ENCODE results near the gene C5orf52.

The C5orf52 gene

DNA sequence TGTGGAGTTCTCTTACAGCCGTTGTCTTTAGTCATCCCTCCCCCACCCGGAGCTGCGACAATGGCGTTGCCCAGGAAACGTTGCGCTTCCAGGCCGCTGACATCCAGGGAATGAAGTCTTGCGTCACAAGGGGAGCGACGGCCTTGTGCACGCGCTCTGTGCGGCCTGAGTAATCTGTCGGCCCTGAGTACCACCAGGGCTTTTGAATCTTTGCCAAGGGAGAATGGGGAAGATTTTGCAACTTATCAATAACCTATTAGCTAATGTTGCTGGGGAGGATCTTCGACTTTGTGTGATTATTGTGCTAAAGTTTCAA, 19.0 kb upstream of the C5orf52 start, which contains the start of gene SOX30:
SOX30 (minus strand) TSS at position 62 of the 316 bp plus-strand sequence. CDS start 360 bp downstream, outside the sequence.
- peak within 1 kb of the TSS; percentile 50 for H3K4me3 ChIP-seq (ENCODE audit: low read length)
- H3K27ac ChIP-seq (ENCODE audit: low read depth, low read length) = no peak within 1 kb of the TSS
- H3F3A ChIP-seq (ENCODE audit: control insufficient read depth, insufficient read depth) = no peaks in the 10 kb centered on the region
- H3K4me1 ChIP-seq (ENCODE audit: control insufficient read depth, low read length) = peaks cover 29% of the 10 kb centered on the region
- TF ChIP-seq EZH2phosphoT487 (IDR thresholded peaks at IDR 0.05; ENCODE audit: borderline replicate concordance, low read length) = no peak
- TF ChIP-seq, protein P1, sequence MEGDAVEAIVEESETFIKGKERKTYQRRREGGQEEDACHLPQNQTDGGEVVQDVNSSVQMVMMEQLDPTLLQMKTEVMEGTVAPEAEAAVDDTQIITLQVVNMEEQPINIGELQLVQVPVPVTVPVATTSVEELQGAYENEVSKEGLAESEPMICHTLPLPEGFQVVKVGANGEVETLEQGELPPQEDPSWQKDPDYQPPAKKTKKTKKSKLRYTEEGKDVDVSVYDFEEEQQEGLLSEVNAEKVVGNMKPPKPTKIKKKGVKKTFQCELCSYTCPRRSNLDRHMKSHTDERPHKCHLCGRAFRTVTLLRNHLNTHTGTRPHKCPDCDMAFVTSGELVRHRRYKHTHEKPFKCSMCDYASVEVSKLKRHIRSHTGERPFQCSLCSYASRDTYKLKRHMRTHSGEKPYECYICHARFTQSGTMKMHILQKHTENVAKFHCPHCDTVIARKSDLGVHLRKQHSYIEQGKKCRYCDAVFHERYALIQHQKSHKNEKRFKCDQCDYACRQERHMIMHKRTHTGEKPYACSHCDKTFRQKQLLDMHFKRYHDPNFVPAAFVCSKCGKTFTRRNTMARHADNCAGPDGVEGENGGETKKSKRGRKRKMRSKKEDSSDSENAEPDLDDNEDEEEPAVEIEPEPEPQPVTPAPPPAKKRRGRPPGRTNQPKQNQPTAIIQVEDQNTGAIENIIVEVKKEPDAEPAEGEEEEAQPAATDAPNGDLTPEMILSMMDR (IDR thresholded peaks at IDR 0.05; ENCODE audit: low read depth, low read length, poor library complexity, severe bottlenecking) = no peak
- H3K4me2 ChIP-seq (ENCODE audit: low read length) = peak within 1 kb of the TSS; percentile 54
- no peaks in the 10 kb centered on the region for H3K27me3 ChIP-seq (ENCODE audit: control insufficient read depth, low read length)
- no peaks in the 10 kb centered on the region for H3K9me2 ChIP-seq (replicated peaks; ENCODE audit: control insufficient read depth, low read length)
- no peaks in the 10 kb centered on the region for H3K79me2 ChIP-seq (ENCODE audit: control insufficient read depth, low read length)
- no peaks in the 10 kb centered on the region for H4K20me1 ChIP-seq (ENCODE audit: control insufficient read depth, insufficient read depth, low read depth, low read length)
- no peaks in the 10 kb centered on the region for H3K36me3 ChIP-seq (ENCODE audit: control insufficient read depth, low read length)
- H3K9me3 ChIP-seq (ENCODE audit: control insufficient read depth, insufficient read depth, low read length) = peaks cover 24% of the 10 kb centered on the region

DNA sequence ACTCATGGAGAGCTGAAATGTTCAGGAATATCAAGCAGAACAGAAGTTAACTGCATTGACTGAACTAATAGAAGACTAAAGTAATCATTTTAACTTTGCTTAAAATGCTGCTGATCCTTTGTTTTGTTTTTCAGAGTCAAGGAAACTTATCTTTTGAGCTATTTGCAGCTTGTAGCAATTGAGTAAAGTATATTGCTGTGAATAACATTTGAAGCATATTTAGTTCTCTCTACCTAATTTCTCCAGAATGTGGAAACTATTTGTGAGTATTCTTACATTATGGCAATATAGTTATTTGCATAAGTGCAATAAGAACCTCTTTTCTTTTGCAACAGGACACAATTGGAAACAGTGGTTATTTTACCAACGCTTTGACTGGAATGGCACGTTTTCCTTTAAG, 13.8 kb upstream of the C5orf52 start:
- H3K9me3 ChIP-seq (ENCODE audit: control insufficient read depth, insufficient read depth, low read length) = peaks cover 38% of the 10 kb centered on the region
- H3K4me3 ChIP-seq (ENCODE audit: low read length) = no peak overlapping the region
- TF ChIP-seq, protein P1 (IDR thresholded peaks at IDR 0.05; ENCODE audit: low read depth, low read length, poor library complexity, severe bottlenecking) = no peak
- no peak for TF ChIP-seq EZH2phosphoT487 (IDR thresholded peaks at IDR 0.05; ENCODE audit: borderline replicate concordance, low read length)

DNA sequence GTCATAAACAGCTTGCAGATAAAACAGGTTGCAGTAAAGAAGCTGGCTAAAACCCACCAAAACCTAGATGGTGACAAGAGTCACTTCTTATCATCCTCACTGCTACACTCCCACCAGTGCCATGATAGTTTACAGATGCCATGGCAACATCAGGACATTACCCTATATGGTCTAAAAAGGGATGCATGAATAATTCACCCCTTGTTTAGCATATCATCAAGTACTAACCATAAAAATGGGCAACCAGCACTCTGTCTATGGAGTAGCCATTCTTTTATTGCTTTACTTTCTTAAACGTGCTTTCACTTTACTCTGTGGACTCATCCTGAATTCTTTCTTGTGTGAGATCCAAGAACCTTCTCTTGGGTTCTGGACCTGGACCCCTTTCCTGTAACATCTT, 12.4 kb upstream of the C5orf52 start:
- TF ChIP-seq, protein P1 (IDR thresholded peaks at IDR 0.05; ENCODE audit: low read depth, low read length, poor library complexity, severe bottlenecking) = no peak
- TF ChIP-seq EZH2phosphoT487 (IDR thresholded peaks at IDR 0.05; ENCODE audit: borderline replicate concordance, low read length) = no peak
- Histone ChIP-seq H3F3A (ENCODE audit: control insufficient read depth, insufficient read depth) (no peaks in the 10 kb centered on the region), H3K4me3 (ENCODE audit: low read length) (no peak overlapping the region), H3K9me2 (replicated peaks; ENCODE audit: control insufficient read depth, low read length) (no peaks in the 10 kb centered on the region), H3K4me1 (ENCODE audit: control insufficient read depth, low read length) (peaks cover 9% of the 10 kb centered on the region), H3K27me3 (ENCODE audit: control insufficient read depth, low read length) (no peaks in the 10 kb centered on the region), H3K79me2 (ENCODE audit: control insufficient read depth, low read length) (no peaks in the 10 kb centered on the region), H3K27ac (ENCODE audit: low read depth, low read length) (no peak overlapping the region), H3K4me2 (ENCODE audit: low read length) (no peak overlapping the region), H3K9me3 (ENCODE audit: control insufficient read depth, insufficient read depth, low read length) (peaks cover 31% of the 10 kb centered on the region), H4K20me1 (ENCODE audit: control insufficient read depth, insufficient read depth, low read depth, low read length) (no peaks in the 10 kb centered on the region), H3K36me3 (ENCODE audit: control insufficient read depth, low read length) (no peaks in the 10 kb centered on the region)

More for the DNA sequence above, 13.8 kb upstream of the C5orf52 start:
- H3K79me2 ChIP-seq (ENCODE audit: control insufficient read depth, low read length) = no peaks in the 10 kb centered on the region
- no peaks in the 10 kb centered on the region for H3K27me3 ChIP-seq (ENCODE audit: control insufficient read depth, low read length)
- H3K9me2 ChIP-seq (replicated peaks; ENCODE audit: control insufficient read depth, low read length) = no peaks in the 10 kb centered on the region
- no peaks in the 10 kb centered on the region for H3F3A ChIP-seq (ENCODE audit: control insufficient read depth, insufficient read depth)
- H3K36me3 ChIP-seq (ENCODE audit: control insufficient read depth, low read length) = no peaks in the 10 kb centered on the region
- no peak overlapping the region for H3K27ac ChIP-seq (ENCODE audit: low read depth, low read length)
- peaks cover 2% of the 10 kb centered on the region for H3K4me1 ChIP-seq (ENCODE audit: control insufficient read depth, low read length)
- H3K4me2 ChIP-seq (ENCODE audit: low read length) = no peak overlapping the region
- H4K20me1 ChIP-seq (ENCODE audit: control insufficient read depth, insufficient read depth, low read depth, low read length) = no peaks in the 10 kb centered on the region
